DMS79 treated with DMSO at 0.1 percent for 48 hours (cell line): Measurements from ENCODE around the gene MTF2.
"Not testable (repeated sequence)": the region's sequence is repeated elsewhere in the genome, so short reads cannot be mapped to it uniquely, and the experiment has no call there.

Experiments
- DNase-seq: peaks from one replicate; lab custom pipeline; 2025; lab: John Stamatoyannopoulos, UW

The MTF2 gene

GRCh38 chr1:93143136-93143535 lies 64.1 kb downstream of the MTF2 start:
- no peak for DNase-seq

- DNase-seq, result no peak
Measured at GRCh38 chr1:93143769-93144168, 64.7 kb downstream of the MTF2 start.

- no peak for DNase-seq
Measured at GRCh38 chr1:93148001-93148400, 68.9 kb downstream of the MTF2 start.

GRCh38 chr1:93150729-93151128 lies 71.6 kb downstream of the MTF2 start:
- no peak for DNase-seq

- DNase-seq, result no peak
Measured at GRCh38 chr1:93151474-93151873, 72.4 kb downstream of the MTF2 start.

GRCh38 chr1:93152835-93153234 lies 73.8 kb downstream of the MTF2 start:
- DNase-seq, result no peak

- no peak for DNase-seq
Measured at GRCh38 chr1:93154898-93155297, 75.8 kb downstream of the MTF2 start.

- DNase-seq, result no peak
Measured at GRCh38 chr1:93155335-93155734, 76.3 kb downstream of the MTF2 start.

GRCh38 chr1:93159337-93159736 lies 80.3 kb downstream of the MTF2 start:
- DNase-seq, result no peak

GRCh38 chr1:93163314-93163713 lies 84.2 kb downstream of the MTF2 start:
- not testable (repeated sequence) for DNase-seq

- no peak for DNase-seq
Measured at GRCh38 chr1:93164816-93165215, 85.7 kb downstream of the MTF2 start.

GRCh38 chr1:93165895-93166294 lies 86.8 kb downstream of the MTF2 start:
- not testable (repeated sequence) for DNase-seq

GRCh38 chr1:93167006-93167405 lies 87.9 kb downstream of the MTF2 start:
- DNase-seq, result no peak

- DNase-seq, result not testable (repeated sequence)
Measured at GRCh38 chr1:93170141-93170678, 91.1 kb downstream of the MTF2 start.

- no peak for DNase-seq
Measured at GRCh38 chr1:93171549-93172034, 92.5 kb downstream of the MTF2 start.

GRCh38 chr1:93172778-93173177 lies 93.7 kb downstream of the MTF2 start:
- DNase-seq, result no peak

- DNase-seq, result not testable (repeated sequence)
Measured at GRCh38 chr1:93174638-93175037, 95.6 kb downstream of the MTF2 start.

GRCh38 chr1:93177991-93178390 lies 98.9 kb downstream of the MTF2 start:
- no peak for DNase-seq

GRCh38 chr1:93178418-93178817 lies 99.3 kb downstream of the MTF2 start:
- no peak for DNase-seq

GRCh38 chr1:93179886-93180722 lies 101.0 kb downstream of the MTF2 start, which contains the start of gene TMED5:
Gene TMED5 (minus strand): TSS chr1:93180413. CDS start chr1:93180242, 171 bp downstream.
- peak; percentile 94 for DNase-seq

- DNase-seq, result peak; percentile 34
Measured at GRCh38 chr1:93180723-93181613, 101.9 kb downstream of the MTF2 start, which contains the start of gene CCDC18. Gene CCDC18 (plus strand): TSS chr1:93180724. CDS start chr1:93183362, 2,638 bp downstream.

- no peak for DNase-seq
Measured at GRCh38 chr1:93186667-93187066, 107.6 kb downstream of the MTF2 start.
